Keratinocyte (primary cell): ENCODE results near the gene SNRPB. TPM values are rescaled to one million over a fixed set of nuclear protein-coding genes. Genes with fewer than 3 reads are reported as not detected.

ENCODE experiments used
- DNase-seq: peaks from one replicate; pipeline ENCODE4 v3.0.0-alpha.2; 2011; ENCODE audit warnings: low read depth, missing footprints, low spot score
- FAIRE-seq: peaks from 2 replicates; lab custom pipeline; 2011; peaks lifted over from hg19 to GRCh38; lab: Jason Lieb, UNC
- H2AFZ ChIP-seq: 2 replicates; pipeline ENCODE4 v1.6.0; 2012; ENCODE audit warnings: low read length, control low read depth, inconsistent platforms; ENCODE audit not compliant: control insufficient read depth
- H3K27ac ChIP-seq: 2 replicates; pipeline ENCODE4 v1.5.1; 2011; ENCODE audit warnings: low read length; ENCODE audit not compliant: control insufficient read depth, insufficient read depth
- H3K27me3 ChIP-seq: 3 replicates; pipeline ENCODE4 v1.6.0; 2011; ENCODE audit warnings: low read length; ENCODE audit not compliant: control insufficient read depth, insufficient read depth; ENCODE audit errors: extremely low read depth
- H3K36me3 ChIP-seq, 2 experiments: 2 replicates in 1 of 2; 3 replicates in 1 of 2; pipeline ENCODE4 v1.5.1; 2011; ENCODE audit warnings: low read length in 2 of 2, mild to moderate bottlenecking in 1 of 2; ENCODE audit not compliant: control insufficient read depth in 2 of 2, insufficient read depth in 2 of 2; ENCODE audit errors: extremely low read depth in 1 of 2
- H3K4me1 ChIP-seq: 3 replicates; pipeline ENCODE4 v1.5.1; 2011; ENCODE audit warnings: low read length; ENCODE audit not compliant: control insufficient read depth, insufficient read depth; ENCODE audit errors: extremely low read depth
- H3K4me2 ChIP-seq: 3 replicates; pipeline ENCODE4 v1.6.0; 2011; ENCODE audit warnings: low read depth, low read length; ENCODE audit not compliant: control insufficient read depth, insufficient read depth; ENCODE audit errors: extremely low read depth
- H3K4me3 ChIP-seq, 3 experiments: fragments of 200-600 bp in 1 of 3; sonication (generic) in 1 of 3; 2 replicates in 2 of 3; 3 replicates in 1 of 3; pipeline ENCODE4 v1.5.1; 2011 to 2016; ENCODE audit warnings: low read length in 3 of 3, mild to moderate bottlenecking in 3 of 3, control low read depth in 2 of 3, inconsistent platforms in 1 of 3, low read depth in 1 of 3, mixed read lengths in 1 of 3, mixed run types in 1 of 3, moderate library complexity in 1 of 3; ENCODE audit not compliant: control insufficient read depth in 2 of 3, insufficient read depth in 2 of 3; ENCODE audit errors: extremely low read depth in 1 of 3
- H3K79me2 ChIP-seq: 2 replicates; pipeline ENCODE4 v1.6.0; 2012; ENCODE audit warnings: low read length; ENCODE audit not compliant: control insufficient read depth, insufficient read depth
- H3K9ac ChIP-seq: 3 replicates; pipeline ENCODE4 v1.6.0; 2011; ENCODE audit warnings: low read length; ENCODE audit not compliant: control insufficient read depth, insufficient read depth; ENCODE audit errors: extremely low read depth
- H3K9me1 ChIP-seq: 3 replicates; pipeline ENCODE4 v1.6.0; 2011; ENCODE audit warnings: low read length; ENCODE audit not compliant: control insufficient read depth, insufficient read depth; ENCODE audit errors: extremely low read depth
- H3K9me3 ChIP-seq: 2 replicates; pipeline ENCODE4 v1.5.1; 2012; ENCODE audit warnings: low read depth, low read length; ENCODE audit not compliant: control insufficient read depth
- H4K20me1 ChIP-seq: 3 replicates; pipeline ENCODE4 v1.6.0; 2011; ENCODE audit warnings: low read length; ENCODE audit not compliant: control insufficient read depth, insufficient read depth; ENCODE audit errors: extremely low read depth
- CTCF ChIP-seq, 3 experiments: IDR thresholded peaks in 1 of 3; conservative IDR thresholded peaks in 1 of 3; optimal IDR thresholded peaks in 1 of 3; 2 replicates in 2 of 3; 3 replicates in 1 of 3; pipeline versions ENCODE3 to v1.5.1; 2011; ENCODE audit warnings: low read length in 3 of 3, mild to moderate bottlenecking in 3 of 3, moderate library complexity in 2 of 3, control low read depth in 1 of 3, inconsistent platforms in 1 of 3; ENCODE audit not compliant: insufficient read depth in 2 of 3; ENCODE audit errors: extremely low read depth in 1 of 3
- EZH2 ChIP-seq: IDR thresholded peaks from one replicate; pipeline ENCODE4 v1.6.1; 2012; ENCODE audit warnings: inconsistent platforms, mild to moderate bottlenecking, low read length, moderate library complexity
- dilution Hi-C: fragments of 300-500 bp; cut with MboI; formaldehyde crosslinking; loops from one replicate; pipeline ENCODE4 v1.7.0; 2020; ENCODE audit warnings: low sequenced_read_pairs; ENCODE audit not compliant: extremely low pct_ligation_motif_present
- polyA plus RNA-seq, 5 experiments: library from polyadenylated mRNA; depleted of rRNA in 3 of 5; stranded (reverse) in 3 of 5; stranded (forward) in 1 of 5; unstranded in 1 of 5; fragments of >200 nt; gene quantifications; 1 replicate in 1 of 5; 2 replicates in 3 of 5; 3 replicates in 1 of 5; pipeline versions ENCODE4 v1.2.1 to v1.2.3, GENCODE V29; 2011 to 2012; ENCODE audit warnings: missing spikeins in 2 of 5, low read depth in 1 of 5, low replicate concordance in 1 of 5

Gene SNRPB
- polyA plus RNA-seq, 1 donor (not counting 4 experiments of a cell fraction or from before 2014, with no cell fraction given): 199 TPM

GRCh38 chr20:2465100-2465499, 5.5 kb downstream of the SNRPB start:
- TF ChIP-seq EZH2: no peak
- TF ChIP-seq CTCF (optimal IDR thresholded peaks at IDR 0.05 in 1 of 3, IDR thresholded peaks at IDR 0.05 in 1 of 3, conservative IDR thresholded peaks at IDR 0.05 in 1 of 3; ENCODE audit: extremely low read depth in 1 of 3, insufficient read depth in 2 of 3, low read length in 3 of 3): no peak
- Histone ChIP-seq H3K9me1 (no peaks in the 10 kb centered on the region), H2AFZ (no peak overlapping the region), H3K27ac (no peak overlapping the region), H4K20me1 (peaks cover 39% of the 10 kb centered on the region), H3K9ac (no peak overlapping the region), H3K4me1 (peaks cover 15% of the 10 kb centered on the region), H3K9me3 (no peaks in the 10 kb centered on the region), H3K27me3 (no peaks in the 10 kb centered on the region), H3K79me2 (peaks cover 55% of the 10 kb centered on the region), H3K4me3 (no peak overlapping the region), H3K4me2 (no peak overlapping the region), H3K36me3 (peaks cover 46 to 66% of the 10 kb centered on the region in 2 experiments)
- FAIRE-seq: no peak
- dilution Hi-C loops: no loop called here
- no peak for DNase-seq

GRCh38 chr20:2463616-2464365, 6.8 kb downstream of the SNRPB start:
- Histone ChIP-seq H2AFZ (no peak overlapping the region), H3K9me1 (no peaks in the 10 kb centered on the region), H3K9ac (no peak overlapping the region), H3K27ac (no peak overlapping the region), H3K27me3 (no peaks in the 10 kb centered on the region), H3K79me2 (peaks cover 42% of the 10 kb centered on the region), H3K9me3 (no peaks in the 10 kb centered on the region), H3K4me1 (peaks cover 9% of the 10 kb centered on the region), H3K4me2 (no peak overlapping the region), H4K20me1 (peaks cover 32% of the 10 kb centered on the region), H3K4me3 (no peak overlapping the region), H3K36me3 (peaks cover 50 to 68% of the 10 kb centered on the region in 2 experiments)
- no peak for TF ChIP-seq EZH2
- TF ChIP-seq CTCF (optimal IDR thresholded peaks at IDR 0.05 in 1 of 3, IDR thresholded peaks at IDR 0.05 in 1 of 3, conservative IDR thresholded peaks at IDR 0.05 in 1 of 3; ENCODE audit: extremely low read depth in 1 of 3, insufficient read depth in 2 of 3, low read length in 3 of 3): no peak
- DNase-seq (no peak), FAIRE-seq (no peak)
- dilution Hi-C loops: no loop called here
